Immature natural killer cell (primary cell): ENCODE measurements around the gene PFKFB4. TPM values are rescaled to one million over a fixed set of nuclear protein-coding genes. Genes with fewer than 3 reads are reported as not detected.

Source experiments
- DNase-seq, 3 donors: peaks; one replicate each; pipeline ENCODE4 v3.0.0; 2022; ENCODE audit warnings: mixed read lengths in 1 of 3
- H3K27ac Mint-ChIP-seq, 6 donors: one replicate each; pipeline ENCODE4 v1.8.0; 2020; ENCODE audit warnings: mixed read lengths in 6 of 6, mild to moderate bottlenecking in 5 of 6, inconsistent platforms in 4 of 6, moderate library complexity in 3 of 6
- H3K27me3 Mint-ChIP-seq, 3 donors: one replicate each; pipeline ENCODE4 v1.8.0; 2020 to 2021; ENCODE audit warnings: low read depth in 3 of 3, mild to moderate bottlenecking in 3 of 3, mixed read lengths in 3 of 3, moderate library complexity in 3 of 3, inconsistent platforms in 1 of 3
- H3K36me3 Mint-ChIP-seq, 3 donors: one replicate each; pipeline ENCODE4 v1.8.0; 2020; ENCODE audit warnings: mixed read lengths in 3 of 3, inconsistent platforms in 2 of 3, mild to moderate bottlenecking in 2 of 3
- H3K4me1 Mint-ChIP-seq, 2 donors: one replicate each; pipeline ENCODE4 v1.8.0; 2020; ENCODE audit warnings: inconsistent platforms in 2 of 2, mild to moderate bottlenecking in 2 of 2, mixed read lengths in 2 of 2, moderate library complexity in 1 of 2
- H3K4me3 Mint-ChIP-seq, 5 donors: one replicate each; pipeline ENCODE4 v1.8.0; 2020; ENCODE audit warnings: mild to moderate bottlenecking in 5 of 5, mixed read lengths in 5 of 5, inconsistent platforms in 3 of 5, moderate library complexity in 3 of 5
- H3K9me3 Mint-ChIP-seq, 6 donors: one replicate each; pipeline ENCODE4 v1.8.0; 2020; ENCODE audit warnings: mild to moderate bottlenecking in 6 of 6, mixed read lengths in 6 of 6, inconsistent platforms in 4 of 6, moderate library complexity in 3 of 6
- polyA plus RNA-seq, 3 donors: library from polyadenylated mRNA; unstranded; fragments of 300-500 nt; fragmentation: Illumina TruSeq; gene quantifications; one replicate each; pipeline ENCODE4 v1.2.3, GENCODE V29; 2021

Gene PFKFB4
- under 1 TPM in 2 of 3 donors, not detected in 1; 0.17 to 0.78 TPM for polyA plus RNA-seq

- H3K4me1 Mint-ChIP-seq = peaks cover 12 to 17% of the 10 kb centered on the region in 2 donors
Measured at GRCh38 chr3:48556796-48557626, at the start of gene PFKFB4. Gene PFKFB4, minus strand, starts transcription at chr3:48556803. Its CDS starts 26 bp downstream, at chr3:48556777.

GRCh38 chr3:48601622-48601994 is 45.0 kb upstream of the PFKFB4 start:
- H3K4me1 Mint-ChIP-seq = no peaks in the 10 kb centered on the region
- DNase-seq = no peak
- no peak overlapping the region for H3K4me3 Mint-ChIP-seq
- peaks cover 2 to 6% (median 5%) of the 10 kb centered on the region in 3 donors for H3K27me3 Mint-ChIP-seq
- H3K36me3 Mint-ChIP-seq = peaks cover 10 to 37% (median 11%) of the 10 kb centered on the region in 3 donors
- no peak overlapping the region for H3K27ac Mint-ChIP-seq
- no peaks in the 10 kb centered on the region for H3K9me3 Mint-ChIP-seq

More at GRCh38 chr3:48556796-48557626, at the start of gene PFKFB4:
- DNase-seq = peak; percentile 99 to 100 (median 100)
- Mint-ChIP-seq H3K27me3 (peaks cover 2 to 4% (median 4%) of the 10 kb centered on the region in 3 donors), H3K27ac (peak within 1 kb of the TSS; percentile 8 to 79 (median 66)), H3K36me3 (no peaks in the 10 kb centered on the region), H3K4me3 (peak within 1 kb of the TSS; percentile 74 to 84 (median 82)), H3K9me3 (no peaks in the 10 kb centered on the region)

DNA sequence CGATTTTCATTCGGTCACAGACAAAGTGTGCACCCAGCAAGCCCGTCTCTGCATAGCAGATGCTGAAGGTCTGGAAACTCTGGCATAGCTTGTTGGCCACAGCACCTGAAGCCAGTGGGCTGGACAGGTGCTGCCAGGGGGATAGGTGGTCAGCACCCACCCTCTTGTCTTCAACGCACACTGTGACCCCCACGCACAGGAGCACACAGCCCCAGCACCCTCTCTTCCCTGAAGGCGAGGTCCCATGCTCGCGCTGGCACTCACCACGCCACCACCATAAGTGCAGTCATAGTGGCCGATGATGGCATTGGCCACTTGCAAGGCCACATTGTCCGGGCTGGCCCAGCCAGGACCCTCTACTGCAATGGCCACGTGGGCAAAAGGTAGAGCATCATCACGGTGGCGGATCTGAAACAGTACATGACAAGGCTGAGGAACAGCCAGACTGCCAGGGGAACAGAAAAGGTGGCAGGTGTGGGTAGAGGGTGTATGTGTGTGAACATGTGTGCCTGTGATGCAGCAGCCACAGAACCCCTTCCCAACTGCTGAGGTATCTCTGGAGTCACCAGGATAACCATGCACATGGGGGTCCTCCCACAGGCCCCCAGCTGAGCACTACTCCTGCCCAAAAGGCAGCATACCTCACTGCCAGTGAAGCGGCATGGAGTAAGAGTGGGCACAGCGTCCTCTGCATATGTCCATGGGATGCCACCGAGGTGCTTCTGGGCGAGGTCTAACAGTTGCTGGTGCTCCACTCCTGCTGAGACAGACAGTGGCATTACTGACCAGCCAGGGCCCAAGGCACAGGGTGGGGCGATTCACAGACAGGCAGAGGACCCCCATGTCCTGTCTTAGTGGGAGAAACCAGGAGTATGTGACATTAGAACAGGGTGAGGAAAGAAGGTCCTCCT is 44.4 kb upstream of the PFKFB4 start:
- H3K36me3 Mint-ChIP-seq = peaks cover 10 to 37% (median 11%) of the 10 kb centered on the region in 3 donors
- H3K27ac Mint-ChIP-seq = no peak overlapping the region
- H3K27me3 Mint-ChIP-seq = peaks cover 5 to 8% (median 7%) of the 10 kb centered on the region in 3 donors
- no peaks in the 10 kb centered on the region for H3K9me3 Mint-ChIP-seq
- DNase-seq = no peak
- H3K4me3 Mint-ChIP-seq = no peak overlapping the region
- no peaks in the 10 kb centered on the region for H3K4me1 Mint-ChIP-seq

DNA sequence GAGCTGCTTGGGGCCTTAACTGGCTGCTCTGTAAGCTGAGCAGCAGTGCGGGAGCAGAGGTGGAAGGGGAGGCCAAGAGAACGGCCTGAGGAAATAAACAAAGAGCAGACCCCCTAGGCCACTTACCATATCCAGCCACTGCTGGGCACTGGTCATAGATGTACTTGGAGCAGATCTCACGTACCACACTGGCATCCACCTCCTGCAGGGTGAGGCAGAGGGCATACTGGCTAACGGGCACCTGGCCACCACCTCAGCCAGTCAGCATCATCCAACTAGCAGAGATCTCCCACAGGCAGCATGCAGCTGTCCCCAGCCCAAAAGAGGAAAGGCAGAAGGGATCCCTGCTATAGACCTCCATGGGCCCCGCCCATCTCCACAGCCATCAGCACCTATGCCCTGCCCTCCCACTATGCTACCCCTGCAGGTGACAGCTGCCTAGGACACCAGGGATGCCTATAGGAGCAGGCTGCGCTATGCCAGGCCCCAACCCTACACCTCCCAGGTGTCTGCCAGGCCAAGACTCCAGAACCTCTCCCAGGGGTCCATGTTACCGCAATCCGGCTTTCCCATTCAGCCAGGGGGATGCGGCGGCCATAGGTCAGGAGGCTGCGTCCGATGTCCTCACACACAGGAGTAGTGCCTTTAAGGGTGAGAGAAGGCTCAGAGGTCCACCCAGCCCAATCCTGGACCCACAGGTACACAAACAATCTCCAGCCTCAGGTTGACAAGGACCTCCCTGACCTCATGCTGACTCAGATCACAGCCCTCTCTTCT is 43.1 kb upstream of the PFKFB4 start:
- peaks cover 10 to 33% (median 11%) of the 10 kb centered on the region in 3 donors for H3K36me3 Mint-ChIP-seq
- H3K27ac Mint-ChIP-seq = no peak overlapping the region
- H3K4me1 Mint-ChIP-seq = no peaks in the 10 kb centered on the region
- H3K27me3 Mint-ChIP-seq = peaks cover 7 to 8% (median 7%) of the 10 kb centered on the region in 3 donors
- H3K4me3 Mint-ChIP-seq = no peak overlapping the region
- DNase-seq = no peak
- H3K9me3 Mint-ChIP-seq = no peaks in the 10 kb centered on the region

- Mint-ChIP-seq H3K36me3 (peaks cover 10 to 28% (median 11%) of the 10 kb centered on the region in 3 donors), H3K4me3 (no peak overlapping the region), H3K27me3 (peaks cover 7 to 11% (median 7%) of the 10 kb centered on the region in 3 donors), H3K4me1 (no peaks in the 10 kb centered on the region), H3K27ac (no peak overlapping the region), H3K9me3 (no peaks in the 10 kb centered on the region)
- DNase-seq = no peak
Measured at GRCh38 chr3:48599077-48599501, 42.5 kb upstream of the PFKFB4 start.

GRCh38 chr3:48598323-48599076 is 41.9 kb upstream of the PFKFB4 start:
- Mint-ChIP-seq H3K27ac (peak overlapping the region in 1 of 6 donors; percentile 23), H3K4me1 (no peaks in the 10 kb centered on the region), H3K9me3 (no peaks in the 10 kb centered on the region), H3K27me3 (peaks cover 7 to 11% (median 11%) of the 10 kb centered on the region in 3 donors), H3K36me3 (peaks cover 10 to 22% (median 11%) of the 10 kb centered on the region in 3 donors), H3K4me3 (no peak overlapping the region)
- DNase-seq = no peak

DNA sequence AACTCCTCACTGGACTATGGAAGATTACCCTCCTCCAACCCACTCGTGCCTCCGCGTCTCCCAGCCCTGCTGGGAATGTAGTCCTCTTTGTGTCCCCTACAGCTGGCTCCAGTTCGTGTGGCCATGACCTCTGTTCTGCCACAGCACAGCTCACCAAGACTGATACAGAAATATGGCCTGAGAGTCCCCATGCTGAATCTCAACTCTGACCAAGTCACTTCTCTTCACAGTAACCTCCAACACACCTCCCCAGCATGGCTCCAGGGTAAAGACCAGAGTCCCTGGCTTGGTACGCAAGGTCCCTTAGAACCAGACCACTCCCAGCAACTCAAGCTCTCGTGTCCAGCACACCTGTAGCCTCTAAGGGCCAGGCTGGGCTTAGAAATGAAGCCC is 40.8 kb upstream of the PFKFB4 start:
- no peak for DNase-seq
- H3K4me1 Mint-ChIP-seq = no peaks in the 10 kb centered on the region
- H3K4me3 Mint-ChIP-seq = no peak overlapping the region
- no peaks in the 10 kb centered on the region for H3K9me3 Mint-ChIP-seq
- H3K27ac Mint-ChIP-seq = peak overlapping the region in 2 of 6 donors; percentile 3 to 41
- H3K36me3 Mint-ChIP-seq = peaks cover 3 to 15% (median 8%) of the 10 kb centered on the region in 3 donors
- H3K27me3 Mint-ChIP-seq = peaks cover 7 to 13% (median 9%) of the 10 kb centered on the region in 3 donors

- DNase-seq = no peak
- no peaks in the 10 kb centered on the region for H3K9me3 Mint-ChIP-seq
- peaks cover 7 to 16% (median 9%) of the 10 kb centered on the region in 3 donors for H3K27me3 Mint-ChIP-seq
- no peak overlapping the region for H3K4me3 Mint-ChIP-seq
- H3K36me3 Mint-ChIP-seq = peaks cover 0 to 13% (median 8%) of the 10 kb centered on the region in 3 donors
- no peak overlapping the region for H3K27ac Mint-ChIP-seq
- no peaks in the 10 kb centered on the region for H3K4me1 Mint-ChIP-seq
Measured at GRCh38 chr3:48596676-48597407, 40.2 kb upstream of the PFKFB4 start.

GRCh38 chr3:48596157-48596556 is 39.6 kb upstream of the PFKFB4 start:
- H3K4me1 Mint-ChIP-seq = no peaks in the 10 kb centered on the region
- H3K36me3 Mint-ChIP-seq = peaks cover 0 to 13% (median 8%) of the 10 kb centered on the region in 3 donors
- no peak for DNase-seq
- no peaks in the 10 kb centered on the region for H3K9me3 Mint-ChIP-seq
- no peak overlapping the region for H3K4me3 Mint-ChIP-seq
- no peak overlapping the region for H3K27ac Mint-ChIP-seq
- H3K27me3 Mint-ChIP-seq = peaks cover 7 to 16% (median 9%) of the 10 kb centered on the region in 3 donors

- Mint-ChIP-seq H3K9me3 (no peaks in the 10 kb centered on the region), H3K4me3 (no peak overlapping the region), H3K27ac (no peak overlapping the region), H3K27me3 (peaks cover 7 to 16% (median 9%) of the 10 kb centered on the region in 3 donors), H3K4me1 (no peaks in the 10 kb centered on the region), H3K36me3 (peaks cover 0 to 9% (median 5%) of the 10 kb centered on the region in 3 donors)
- no peak for DNase-seq
Measured at GRCh38 chr3:48595526-48596121, 39.0 kb upstream of the PFKFB4 start.

GRCh38 chr3:48595075-48595525 is 38.5 kb upstream of the PFKFB4 start, which contains the start of gene COL7A1:
Gene COL7A1, minus strand, starts transcription at chr3:48595329. Its CDS starts 170 bp downstream, at chr3:48595159.
- Mint-ChIP-seq H3K4me3 (no peak within 1 kb of the TSS), H3K9me3 (no peaks in the 10 kb centered on the region), H3K4me1 (no peaks in the 10 kb centered on the region), H3K27ac (no peak within 1 kb of the TSS), H3K27me3 (peaks cover 7 to 17% (median 9%) of the 10 kb centered on the region in 3 donors), H3K36me3 (peaks cover 0 to 4% (median 4%) of the 10 kb centered on the region in 3 donors)
- no peak for DNase-seq
